Right ventricle myocardium inferior (tissue), 1 donor: Measurements from ENCODE around the gene BABAM2. TPM values are rescaled to one million over a fixed set of nuclear protein-coding genes. Genes with fewer than 3 reads are reported as not detected.
"Not testable (repeated sequence)": the region's sequence is repeated elsewhere in the genome, so short reads cannot be mapped to it uniquely, and the experiment has no call there.

ENCODE experiments used
- ATAC-seq: fragments of 200-7000 bp; cut with Tn5 transposase; one replicate; pipeline ENCODE4 v1.9.1; 2020; ENCODE audit warnings: mild to moderate bottlenecking, moderate library complexity
- DNase-seq: peaks from one replicate; pipeline ENCODE4 v3.0.0; 2021; ENCODE audit errors: missing footprints
- intact Hi-C: fragments of 100-400 bp; cut with DNase I; formaldehyde crosslinking; loops from one replicate; pipeline ENCODE4 v1.11.0; 2022
- total RNA-seq: library from RNA; stranded (reverse); fragmentation: NEBNext Ultra II Directional; extraction: Animal tissue kit (Norgen Biotek cat#: 25700); gene quantifications from one replicate; pipeline ENCODE4 v1.2.1, GENCODE V29; 2021
- donor health status: DM: no; HTN: yes; CAD: no; lungs with severe emphysema.

BABAM2 gene
- total RNA-seq, 1 donor from 2014 or later = 53.0 TPM

- ATAC-seq (no peak), DNase-seq (no peak)
- intact Hi-C loops = no loop called here
Measured at GRCh38 chr2:28366496-28367282, 476.2 kb downstream of the BABAM2 start.

GRCh38 chr2:28367667-28368356, 477.3 kb downstream of the BABAM2 start:
- ATAC-seq = no peak
- intact Hi-C loops = no loop called here
- no peak for DNase-seq

- ATAC-seq (no peak), DNase-seq (no peak)
- intact Hi-C loops = no loop called here
Measured at GRCh38 chr2:28368357-28368798, 477.8 kb downstream of the BABAM2 start.

- intact Hi-C loops = no loop called here
- no peak for DNase-seq
- ATAC-seq = no peak
Measured at GRCh38 chr2:28369358-28369757, 478.8 kb downstream of the BABAM2 start.

GRCh38 chr2:28370354-28370753, 479.8 kb downstream of the BABAM2 start:
- DNase-seq (no peak), ATAC-seq (no peak)

GRCh38 chr2:28371728-28372127, 481.2 kb downstream of the BABAM2 start:
- ATAC-seq, intact Hi-C loops, DNase-seq: not testable (repeated sequence)

More at GRCh38 chr2:28370354-28370753, 479.8 kb downstream of the BABAM2 start:
- intact Hi-C loops = no loop called here

GRCh38 chr2:28373854-28374253, 483.3 kb downstream of the BABAM2 start:
- no peak for DNase-seq
- intact Hi-C loops = no loop called here
- no peak for ATAC-seq

- intact Hi-C loops = no loop called here
- ATAC-seq (no peak), DNase-seq (no peak)
Measured at GRCh38 chr2:28374331-28374730, 483.8 kb downstream of the BABAM2 start.

- DNase-seq = no peak
- intact Hi-C loops = no loop called here
- no peak for ATAC-seq
Measured at GRCh38 chr2:28375236-28375635, 484.7 kb downstream of the BABAM2 start.

- intact Hi-C loops = no loop called here
- no peak for ATAC-seq
Measured at GRCh38 chr2:28375742-28376631, 485.5 kb downstream of the BABAM2 start.

GRCh38 chr2:28377195-28377816, 486.8 kb downstream of the BABAM2 start:
- peak; percentile 57 for DNase-seq
- no peak for ATAC-seq
- intact Hi-C loops = no loop called here

More at GRCh38 chr2:28375742-28376631, 485.5 kb downstream of the BABAM2 start:
- DNase-seq = peak; percentile 52

- no peak for DNase-seq
- ATAC-seq = no peak
- intact Hi-C loops = no loop called here
Measured at GRCh38 chr2:28377984-28378678, 487.6 kb downstream of the BABAM2 start.

- no peak for ATAC-seq
- DNase-seq = no peak
- intact Hi-C loops = no loop called here
Measured at GRCh38 chr2:28378679-28379584, 488.4 kb downstream of the BABAM2 start.

GRCh38 chr2:28380219-28380618, 489.7 kb downstream of the BABAM2 start:
- intact Hi-C loops = no loop called here
- no peak for DNase-seq
- no peak for ATAC-seq

- intact Hi-C loops = no loop called here
- DNase-seq = no peak
- ATAC-seq = no peak
Measured at GRCh38 chr2:28381225-28382180, 491.0 kb downstream of the BABAM2 start.

- DNase-seq (no peak), ATAC-seq (no peak)
- intact Hi-C loops = no loop called here
Measured at GRCh38 chr2:28382755-28383154, 492.2 kb downstream of the BABAM2 start.
